UCSD-AML1 (cell line): ENCODE results near the gene MGAT5.

Experiments
- DNase-seq: peaks from one replicate; lab custom pipeline; 2025; ENCODE audit not compliant: unreplicated experiment; lab: John Stamatoyannopoulos, UW

MGAT5 gene

DNA sequence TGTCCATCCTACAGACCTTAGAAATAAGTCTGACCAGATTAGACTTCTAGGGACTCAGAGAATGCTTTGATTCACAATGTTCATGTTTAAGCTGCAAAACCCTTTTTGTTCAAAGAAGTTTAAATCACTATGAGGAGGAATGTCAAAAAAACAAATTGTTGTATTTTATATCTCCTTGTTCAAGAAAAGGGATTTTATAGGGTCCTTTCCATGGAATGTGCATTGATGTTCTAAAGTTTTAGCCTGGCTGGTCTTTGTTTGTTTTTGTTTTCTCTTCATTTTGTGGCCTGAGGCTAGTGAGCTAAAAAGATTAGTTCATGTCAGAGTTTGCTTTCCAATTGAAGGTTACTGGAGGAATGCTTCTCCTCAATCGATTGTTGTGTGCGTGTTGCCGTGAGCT lies 77.2 kb downstream of the MGAT5 start:
- DNase-seq, result no peak

GRCh38 chr2:134333646-134334189 lies 79.8 kb downstream of the MGAT5 start:
- DNase-seq, result no peak

DNA sequence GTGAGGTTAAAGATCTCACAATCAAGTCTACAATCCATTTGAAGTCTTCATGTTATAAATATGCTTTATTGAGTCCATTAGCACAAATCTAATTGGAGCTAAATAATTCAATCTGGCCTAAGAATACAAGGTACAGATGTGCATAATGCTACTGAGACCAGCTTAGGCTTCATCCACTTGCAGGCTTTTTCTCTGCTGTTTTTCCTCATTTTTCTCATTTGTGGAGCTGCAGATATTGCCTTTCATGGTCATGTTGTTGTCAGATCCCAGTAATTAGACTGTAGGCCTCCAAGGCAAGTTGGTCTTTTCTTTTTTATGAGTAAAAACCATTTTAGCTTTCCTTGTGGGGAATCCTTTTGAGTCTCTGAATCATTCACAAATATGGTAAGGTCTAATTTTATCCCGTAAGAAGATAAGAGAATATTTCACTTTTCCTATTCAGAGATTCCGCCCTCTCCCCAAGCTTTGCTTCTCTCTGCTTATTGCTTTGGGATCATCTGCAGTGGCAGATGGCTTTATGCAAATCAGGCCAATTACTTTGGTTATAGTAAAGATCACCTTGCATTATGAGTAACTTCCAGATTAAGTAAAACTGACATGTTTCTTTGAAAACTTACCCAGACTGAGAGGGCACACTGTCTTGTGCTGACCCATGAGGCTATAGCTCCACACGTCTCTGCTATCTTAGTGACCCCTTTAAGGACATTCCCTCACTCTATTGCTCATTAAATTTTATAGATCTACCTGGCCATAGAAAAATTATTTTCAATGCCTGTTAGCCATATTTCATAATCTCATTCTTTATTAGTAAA lies 80.9 kb downstream of the MGAT5 start:
- no peak for DNase-seq

DNA sequence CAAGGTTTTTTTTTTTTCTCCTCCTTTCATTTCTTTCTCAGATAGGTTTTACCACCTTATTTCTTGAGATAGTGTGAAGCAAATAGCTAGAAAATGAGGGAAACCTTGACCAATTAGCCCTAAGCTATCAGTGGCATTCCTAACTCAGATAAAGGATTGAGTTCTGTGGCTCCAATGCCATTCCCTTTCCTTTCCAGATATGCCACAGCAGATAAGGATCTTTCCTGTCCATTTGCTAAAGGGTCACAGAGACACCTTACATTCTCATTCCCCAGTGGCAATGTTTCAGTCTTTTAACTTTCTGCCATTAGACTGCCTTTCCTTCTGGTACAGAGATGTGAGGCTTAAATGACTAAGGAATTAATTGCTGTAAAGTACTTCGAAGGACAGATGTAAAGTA lies 81.7 kb downstream of the MGAT5 start:
- DNase-seq, result no peak

DNA sequence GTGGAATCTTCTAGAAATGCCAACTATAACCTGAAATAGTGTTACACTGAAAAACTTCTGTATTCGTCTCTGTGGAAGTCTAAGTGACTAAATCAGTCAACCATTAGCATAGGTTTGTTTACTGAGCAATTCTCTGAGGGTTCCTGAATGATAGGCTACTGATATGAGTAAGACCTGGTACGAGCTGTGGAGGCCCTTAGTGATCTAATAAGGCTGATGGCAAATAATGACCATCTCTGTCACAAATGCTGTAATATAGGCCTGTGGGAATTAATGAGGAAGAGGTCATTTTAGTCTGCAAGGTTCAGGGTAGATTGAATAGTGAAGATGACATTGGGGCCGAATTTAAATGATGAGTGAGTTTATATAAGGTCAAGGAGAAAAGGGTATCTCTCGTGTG lies 82.5 kb downstream of the MGAT5 start:
- no peak for DNase-seq

DNA sequence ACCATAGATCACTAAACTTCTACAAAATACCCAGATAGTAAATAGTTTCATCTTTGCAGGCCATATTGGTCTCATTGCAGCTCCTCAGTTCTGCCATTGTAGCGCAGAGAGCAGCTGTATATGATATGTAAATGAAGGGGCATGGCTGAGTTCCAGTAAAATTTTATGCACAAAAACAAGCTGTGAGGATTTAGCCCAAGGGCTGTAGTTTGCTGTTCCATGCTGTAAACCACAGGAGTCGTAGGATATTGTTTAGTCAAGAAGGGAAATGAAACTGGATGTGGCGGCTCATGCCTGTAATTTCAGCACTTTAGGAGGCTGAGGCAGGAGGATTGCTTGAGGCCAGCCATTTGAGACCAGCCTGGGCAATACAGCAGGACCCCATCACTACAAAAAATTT lies 83.0 kb downstream of the MGAT5 start:
- no peak for DNase-seq

GRCh38 chr2:134337631-134338030 lies 83.8 kb downstream of the MGAT5 start:
- DNase-seq, result no peak

DNA sequence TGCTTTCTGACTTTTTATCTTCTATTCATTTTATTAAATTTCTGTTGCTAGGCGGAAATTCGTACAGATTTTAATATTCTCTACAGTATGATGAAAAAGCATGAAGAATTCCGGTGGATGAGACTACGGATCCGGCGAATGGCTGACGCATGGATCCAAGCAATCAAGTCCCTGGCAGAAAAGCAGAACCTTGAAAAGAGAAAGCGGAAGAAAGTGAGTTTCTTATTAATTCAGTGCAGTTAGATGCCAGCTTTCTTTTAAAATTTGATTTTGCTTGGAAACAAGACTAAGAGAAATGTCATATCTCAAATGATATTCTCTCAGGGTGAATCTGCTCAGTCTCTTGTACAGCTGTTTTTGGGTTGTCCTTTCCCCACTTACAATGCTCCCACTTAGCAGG lies 84.3 kb downstream of the MGAT5 start:
- no peak for DNase-seq

DNA sequence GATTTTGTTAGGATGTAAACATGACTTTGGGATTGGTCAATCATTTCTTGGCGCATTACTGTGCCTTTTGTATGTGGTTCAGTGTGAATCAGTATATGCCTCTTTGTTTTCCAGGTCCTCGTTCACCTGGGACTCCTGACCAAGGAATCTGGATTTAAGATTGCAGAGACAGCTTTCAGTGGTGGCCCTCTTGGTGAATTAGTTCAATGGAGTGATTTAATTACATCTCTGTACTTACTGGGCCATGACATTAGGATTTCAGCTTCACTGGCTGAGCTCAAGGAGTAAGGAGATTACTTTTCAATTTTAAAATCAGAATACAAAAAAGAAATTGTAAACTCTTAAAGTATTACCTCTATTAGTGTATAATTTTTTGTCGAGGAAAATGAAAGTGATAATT lies 87.6 kb downstream of the MGAT5 start:
- DNase-seq, result no peak

DNA sequence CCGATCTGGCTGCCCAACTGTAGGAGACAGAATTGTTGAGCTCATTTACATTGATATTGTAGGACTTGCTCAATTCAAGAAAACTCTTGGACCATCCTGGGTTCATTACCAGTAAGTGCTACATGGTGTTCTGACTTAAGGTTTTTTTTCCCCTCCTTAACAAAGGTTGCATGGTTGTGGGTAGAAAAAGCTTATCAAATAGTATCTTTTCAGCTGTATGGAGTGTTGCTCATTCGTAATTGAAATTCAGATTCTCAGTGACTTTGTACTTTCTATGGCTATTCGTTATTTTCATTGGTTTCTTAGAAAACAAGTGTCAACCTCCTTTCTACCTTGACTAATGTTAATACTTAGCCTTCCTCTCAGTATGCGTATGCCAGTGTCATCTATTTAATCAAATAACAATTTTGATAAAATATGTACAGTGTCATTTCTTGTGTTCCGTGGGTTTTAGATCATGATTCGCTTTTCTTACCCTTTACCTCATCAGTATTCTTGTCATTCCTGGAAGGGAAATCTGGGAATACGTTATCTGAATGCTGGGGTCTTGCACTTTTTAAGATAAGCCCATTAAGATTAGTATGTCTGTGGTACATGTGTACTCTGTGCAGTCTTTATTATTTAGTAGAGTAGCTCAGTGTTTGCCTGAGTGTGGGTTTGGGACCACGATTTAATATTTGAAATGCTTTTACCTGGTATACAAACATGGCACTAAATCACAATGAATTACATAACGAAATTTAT lies 91.3 kb downstream of the MGAT5 start:
- no peak for DNase-seq

- DNase-seq, result no peak
Measured at GRCh38 chr2:134346141-134346540, 92.3 kb downstream of the MGAT5 start.

DNA sequence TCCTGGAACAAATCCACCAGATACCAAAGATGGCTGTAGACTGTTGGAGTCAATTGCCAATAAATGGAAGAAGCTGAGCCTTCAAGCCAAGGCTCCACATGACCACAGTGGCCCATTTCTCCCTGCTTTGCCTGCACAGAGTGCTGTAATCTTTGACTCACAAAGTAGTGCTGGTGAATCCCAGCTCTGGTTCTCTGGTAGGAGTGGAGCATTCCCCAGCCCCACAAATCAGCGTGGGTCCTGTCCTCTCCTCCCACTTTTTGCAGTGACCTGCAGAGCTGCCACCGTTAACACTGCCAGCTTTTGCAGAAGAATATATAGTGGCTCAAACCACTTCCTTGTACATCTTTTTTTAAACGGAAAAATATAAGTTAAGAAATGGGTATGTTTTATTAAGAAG lies 93.9 kb downstream of the MGAT5 start:
- DNase-seq, result no peak

DNA sequence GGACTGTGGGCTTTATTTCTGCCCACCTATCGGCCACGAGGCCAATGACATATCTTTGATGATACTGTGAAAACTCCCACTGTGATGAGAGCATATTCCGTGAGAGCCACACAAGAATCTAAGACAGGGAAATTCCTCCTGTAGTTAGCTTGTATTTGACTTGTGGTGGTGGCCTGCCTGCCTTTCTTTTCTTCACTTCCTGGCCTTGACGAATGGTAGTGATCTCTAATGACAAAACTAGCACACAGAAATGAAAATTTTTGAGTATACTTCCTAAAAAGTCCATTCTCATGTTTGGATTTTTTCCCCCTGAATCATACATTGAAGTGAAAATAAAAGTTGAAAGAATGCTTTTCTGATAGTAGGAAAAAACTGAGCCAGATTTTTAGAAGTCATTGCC lies 94.4 kb downstream of the MGAT5 start:
- DNase-seq, result no peak

DNA sequence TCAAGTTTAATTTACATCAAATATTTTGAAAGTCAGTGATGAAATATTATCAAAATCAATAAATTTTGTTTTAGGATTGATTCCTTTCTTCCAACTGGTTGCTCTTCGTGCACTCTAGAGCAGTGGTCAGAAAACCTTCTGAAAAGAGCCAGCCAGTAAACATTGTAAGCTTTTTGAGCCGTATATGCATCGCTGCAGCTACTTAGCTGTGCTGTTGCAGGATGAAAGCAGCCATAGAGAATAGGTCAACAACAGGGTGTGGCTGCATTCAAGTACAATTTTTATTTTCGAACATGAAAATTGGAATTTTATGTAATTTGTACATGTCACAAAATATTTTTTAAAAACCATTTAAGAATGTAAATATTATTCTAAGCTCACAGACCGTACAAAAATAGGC lies 94.9 kb downstream of the MGAT5 start:
- no peak for DNase-seq

DNA sequence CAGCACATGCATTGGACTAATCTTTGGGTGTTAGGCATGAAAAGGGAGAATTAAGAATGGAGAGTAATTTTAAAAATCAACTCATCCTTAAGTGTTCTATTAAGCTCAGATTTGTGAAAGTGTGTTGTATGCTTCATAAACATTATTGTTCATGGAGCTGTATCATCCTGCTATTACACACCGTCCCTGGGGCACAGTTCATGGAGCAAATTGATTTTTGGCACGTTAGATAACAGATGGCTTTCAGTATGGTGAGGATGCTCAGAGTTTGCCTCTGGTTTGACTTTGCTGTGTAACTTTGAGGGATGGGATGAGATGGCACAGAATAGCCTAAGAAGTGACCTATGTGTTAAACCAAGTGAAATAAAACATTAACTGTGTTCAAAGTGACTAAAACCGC lies 97.1 kb downstream of the MGAT5 start:
- DNase-seq, result no peak

GRCh38 chr2:134351899-134352298 lies 98.0 kb downstream of the MGAT5 start:
- DNase-seq, result no peak

GRCh38 chr2:134352844-134353243 lies 99.0 kb downstream of the MGAT5 start:
- DNase-seq, result no peak

DNA sequence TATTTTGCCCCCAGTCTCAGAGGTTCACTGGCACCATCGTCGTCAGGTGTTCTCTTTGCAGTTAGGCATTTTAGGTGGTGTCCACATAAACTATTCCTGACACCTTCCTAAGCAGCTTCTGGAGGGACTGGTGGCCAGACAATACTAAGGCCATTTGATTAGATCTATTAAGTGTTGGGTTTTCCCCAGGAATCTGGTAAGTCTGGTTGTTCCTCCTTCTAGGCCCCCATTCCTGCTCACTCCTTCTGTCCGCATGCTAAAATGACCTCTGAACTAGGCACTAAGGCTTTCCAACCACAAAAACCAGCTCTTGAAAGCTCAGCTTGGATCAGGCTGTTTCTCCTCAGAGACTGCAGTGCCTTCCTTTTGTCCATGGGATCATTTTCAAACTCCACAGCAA lies 100.7 kb downstream of the MGAT5 start:
- DNase-seq, result no peak

- DNase-seq, result no peak
Measured at GRCh38 chr2:134357814-134358213, 103.9 kb downstream of the MGAT5 start.

GRCh38 chr2:134359367-134360081 lies 105.7 kb downstream of the MGAT5 start:
- no peak for DNase-seq

- no peak for DNase-seq
Measured at GRCh38 chr2:134360745-134361487, 107.0 kb downstream of the MGAT5 start.
